ENCODE data around the gene TRPV4.
"Not testable (repeated sequence)": the region's sequence is repeated elsewhere in the genome, so short reads cannot be mapped to it uniquely, and the experiment has no call there.

TRPV4 gene

DNA sequence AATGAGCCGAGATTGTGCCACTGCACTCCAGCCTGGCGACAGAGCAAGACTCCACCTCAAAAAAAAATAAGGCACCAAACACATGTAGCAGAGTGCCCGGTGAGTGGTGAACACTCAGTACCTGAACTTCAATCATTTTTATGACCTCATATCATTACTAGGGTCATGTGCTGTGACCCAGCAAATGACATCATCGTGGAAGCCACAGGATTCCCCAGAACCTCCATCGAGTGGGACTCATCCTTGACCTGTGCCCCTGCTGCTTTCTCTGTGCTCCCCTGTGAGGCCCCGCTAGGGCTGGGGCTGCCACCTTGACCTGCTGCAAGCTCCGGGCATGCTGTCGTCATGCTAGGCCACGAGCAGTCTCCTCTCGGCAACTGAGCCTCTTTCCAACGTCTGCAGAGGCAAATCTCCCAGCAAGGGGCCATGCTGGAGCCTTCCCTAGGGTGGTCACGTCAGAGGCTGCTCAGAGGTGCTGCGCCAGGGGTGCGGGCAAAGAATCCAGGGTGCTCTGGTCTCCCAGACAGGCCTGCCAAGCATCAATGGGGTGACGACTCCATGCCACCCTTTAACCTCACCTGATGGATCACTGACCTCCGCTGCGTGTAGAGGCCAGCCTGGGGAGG, 28.6 kb upstream of the TRPV4 start:
- DNase-seq (ENCODE audit: low read depth in 2 of 2, low spot score in 1 of 2) = no peak

DNA sequence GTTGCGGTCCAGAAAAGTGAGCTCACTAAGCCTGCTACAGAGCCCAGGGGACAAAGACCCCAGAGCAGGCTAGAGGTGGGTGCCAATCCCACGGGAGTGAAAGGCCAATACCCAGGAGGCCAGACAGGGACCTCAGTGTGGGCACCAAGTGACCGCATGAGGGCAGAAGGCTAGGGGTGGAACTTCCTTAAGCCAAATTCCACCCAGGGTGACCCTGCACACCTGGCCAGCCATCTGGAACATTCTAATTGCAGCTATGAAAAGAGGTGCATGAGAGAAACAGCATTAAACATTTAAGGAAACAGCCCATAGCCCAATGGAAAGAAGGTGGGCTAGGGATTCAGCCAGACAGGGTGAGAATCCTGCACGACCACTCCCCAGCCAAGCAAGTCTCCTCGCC, 27.8 kb upstream of the TRPV4 start:
- no peak for DNase-seq (ENCODE audit: low read depth in 2 of 2, low spot score in 1 of 2)

DNA sequence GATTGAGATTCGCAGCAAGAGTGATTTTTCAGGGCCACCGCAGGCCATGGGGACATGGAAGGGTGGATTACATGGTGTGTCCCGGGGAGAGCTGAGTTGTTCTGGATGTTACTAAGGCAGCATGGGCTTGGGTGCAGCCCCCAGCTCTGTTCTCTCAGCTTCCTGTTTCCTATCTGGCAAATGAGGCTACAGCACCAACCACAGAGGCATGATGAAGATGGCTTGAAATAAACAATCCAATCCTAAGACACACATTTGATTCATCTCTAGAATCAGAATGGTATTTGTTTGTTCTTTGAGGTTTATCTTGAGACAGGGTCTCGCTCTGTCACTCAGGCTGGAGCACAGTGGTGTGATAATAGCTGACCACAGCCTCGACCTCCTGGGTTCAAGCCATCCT, 25.6 kb upstream of the TRPV4 start:
- DNase-seq (ENCODE audit: low read depth in 2 of 2, low spot score in 1 of 2) = no peak

DNA sequence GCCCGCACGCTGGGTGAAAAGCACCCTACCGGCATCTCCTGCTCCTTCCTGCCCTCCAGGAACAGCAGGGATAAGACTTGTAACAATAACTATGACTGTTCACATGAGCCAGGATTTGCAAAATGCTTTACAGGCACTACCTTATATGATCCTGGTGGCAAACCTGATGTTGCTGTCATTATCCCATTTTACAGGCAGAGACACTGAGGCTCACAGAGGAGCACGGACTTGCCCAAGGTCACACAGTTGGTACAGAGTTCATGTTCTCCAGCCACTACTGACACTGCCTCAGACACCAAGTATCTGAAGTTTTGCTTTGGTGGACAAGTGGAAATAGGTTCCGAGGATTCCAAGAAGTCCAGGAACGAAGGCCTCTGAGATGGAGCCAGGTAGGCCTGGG, 24.5 kb upstream of the TRPV4 start:
- DNase-seq (ENCODE audit: low read depth in 2 of 2, low spot score in 1 of 2) = no peak

DNA sequence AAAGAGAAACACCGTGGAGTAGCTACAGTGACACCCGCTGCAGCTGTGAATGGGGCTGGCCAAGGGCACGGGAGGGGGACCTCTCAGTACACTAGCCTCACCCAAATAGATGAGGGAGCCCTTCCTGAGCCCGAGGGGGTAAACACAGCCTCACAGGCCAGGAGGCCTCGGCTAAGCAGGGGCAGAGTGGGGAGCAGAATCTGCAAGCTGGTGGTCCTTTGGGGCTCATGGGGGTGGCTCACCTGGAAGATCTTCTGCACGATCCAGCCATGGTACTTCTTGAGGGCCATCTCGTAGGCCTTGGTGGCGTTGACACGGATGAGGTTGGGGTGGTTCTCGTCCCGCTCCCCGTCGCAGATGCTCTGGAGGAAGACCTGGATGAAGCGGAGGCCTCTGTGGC, 22.2 kb upstream of the TRPV4 start:
- DNase-seq (ENCODE audit: low read depth in 2 of 2, low spot score in 1 of 2) = no peak

DNA sequence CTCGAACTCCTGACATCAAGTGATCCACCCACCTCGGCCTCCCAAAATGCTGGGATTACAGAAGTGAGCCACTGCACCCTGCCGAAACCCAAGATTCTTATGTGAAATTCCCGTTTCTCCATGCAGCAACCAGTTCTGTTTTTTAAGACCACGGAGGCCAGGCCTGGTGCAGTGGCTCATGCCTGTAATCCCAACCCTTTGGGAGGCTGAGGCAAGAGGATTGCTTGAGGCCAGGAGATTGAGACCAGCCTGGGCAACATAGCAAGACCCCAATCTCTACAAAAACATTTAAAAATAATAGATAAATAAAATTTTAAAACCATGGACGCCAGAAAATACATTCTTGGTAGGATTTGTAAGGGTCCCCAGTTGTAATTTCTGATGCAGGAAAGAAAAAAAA, 17.3 kb upstream of the TRPV4 start:
- DNase-seq (ENCODE audit: low read depth in 2 of 2, low spot score in 1 of 2) = not testable (repeated sequence)

DNA sequence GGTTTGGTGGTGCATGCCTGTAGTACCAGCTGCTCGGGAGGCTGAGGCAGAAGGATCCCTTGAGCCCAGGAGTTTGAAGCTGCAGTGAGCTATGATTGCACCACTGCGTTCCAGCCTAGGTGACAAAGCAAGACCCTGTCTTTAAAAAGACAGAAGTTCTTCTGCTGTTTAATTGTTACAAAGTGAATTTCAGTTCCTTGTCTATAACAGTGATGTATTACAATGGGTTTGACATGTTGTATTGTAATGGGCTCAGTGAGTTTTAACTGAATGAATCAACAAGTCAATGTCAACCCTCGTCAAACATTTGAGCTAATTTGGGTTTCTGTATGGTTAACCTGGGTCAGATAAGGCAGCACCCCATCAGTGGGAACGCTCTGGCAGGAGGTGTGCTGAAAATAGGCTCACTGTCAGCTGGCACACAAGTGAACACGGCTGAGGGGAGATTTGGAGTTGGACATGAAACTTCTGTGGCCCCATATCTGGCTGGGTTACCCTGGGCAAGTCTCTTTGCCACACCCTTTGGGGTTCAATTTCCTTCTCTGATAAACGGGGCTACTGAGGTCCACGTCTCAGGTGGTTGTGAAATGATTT, 14.0 kb upstream of the TRPV4 start:
- no peak for DNase-seq (ENCODE audit: low read depth in 2 of 2, low spot score in 1 of 2)

GRCh38 chr12:109845824-109846205, 12.6 kb upstream of the TRPV4 start:
- DNase-seq (ENCODE audit: low read depth in 2 of 2, low spot score in 1 of 2) = no peak

DNA sequence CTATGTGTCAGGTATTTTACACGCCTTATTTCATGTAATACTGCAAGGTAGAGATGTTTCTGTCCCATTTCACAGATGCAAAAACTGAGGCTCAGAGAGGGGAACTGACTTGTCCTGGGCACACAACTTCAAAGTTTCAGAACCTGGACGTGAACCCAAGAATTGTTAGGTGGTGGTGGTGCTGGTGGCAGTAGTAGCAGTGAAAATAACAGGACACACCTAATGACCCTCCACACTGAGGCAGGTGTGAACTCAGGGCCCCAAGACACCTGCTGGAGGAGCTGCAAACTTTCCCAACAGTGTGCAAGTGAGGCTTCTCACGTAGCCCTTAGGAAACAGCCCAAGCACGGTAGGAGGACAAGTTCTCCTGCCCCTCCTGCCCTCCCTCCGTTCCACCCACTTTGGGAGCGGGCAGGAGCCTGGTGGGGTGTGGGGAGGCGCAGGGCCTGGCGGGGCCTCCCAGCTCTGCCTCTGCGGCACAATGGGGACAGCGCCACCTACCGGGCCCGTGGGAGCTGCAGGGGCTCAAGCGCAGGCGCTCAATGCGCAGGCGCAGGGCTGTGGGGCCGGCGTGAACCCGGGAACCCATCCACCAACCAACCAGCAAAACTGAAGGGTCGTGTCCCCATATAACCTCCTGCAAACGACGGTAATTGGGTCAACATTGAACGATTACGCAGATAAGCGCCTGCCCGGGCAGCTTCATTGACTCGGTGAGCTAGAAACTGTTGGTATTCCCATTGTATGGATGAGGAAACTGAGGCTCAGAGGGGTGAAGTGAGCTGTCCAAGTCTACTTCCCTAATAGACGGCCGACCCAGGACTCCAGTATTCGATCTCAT, 12.0 kb upstream of the TRPV4 start:
- peak; percentile 74 to 81 for DNase-seq (ENCODE audit: low read depth in 2 of 2, low spot score in 1 of 2)

DNA sequence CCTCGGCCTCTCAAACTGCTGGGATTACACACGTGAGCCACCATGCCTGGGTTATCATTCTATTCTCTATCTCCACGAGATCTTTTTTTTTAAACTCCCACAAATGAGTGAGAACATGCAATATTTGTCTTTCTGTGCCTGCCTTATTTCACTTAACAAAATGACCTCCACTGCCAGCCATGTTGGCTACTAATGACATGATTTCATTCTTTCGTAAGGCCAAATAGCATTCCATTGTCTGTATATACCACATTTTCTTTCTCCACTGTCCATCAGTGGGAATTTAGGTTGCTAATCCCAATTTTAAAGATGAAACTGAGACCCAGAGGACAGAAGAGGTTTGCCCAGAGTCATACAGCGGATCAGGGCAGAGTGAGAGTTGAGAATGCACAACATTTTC, 10.9 kb upstream of the TRPV4 start:
- DNase-seq (ENCODE audit: low read depth in 2 of 2, low spot score in 1 of 2) = no peak

- no peak for DNase-seq (ENCODE audit: low read depth in 2 of 2, low spot score in 1 of 2)
These were observed 8.8 kb upstream of the TRPV4 start for GRCh38 chr12:109842021-109842420.

- no peak for DNase-seq (ENCODE audit: low read depth in 2 of 2, low spot score in 1 of 2)
These were observed 8.2 kb upstream of the TRPV4 start for GRCh38 chr12:109841356-109841755.

- DNase-seq (ENCODE audit: low read depth in 2 of 2, low spot score in 1 of 2) = no peak
These were observed 7.3 kb upstream of the TRPV4 start for GRCh38 chr12:109840305-109841074.

- no peak for DNase-seq (ENCODE audit: low read depth in 2 of 2, low spot score in 1 of 2)
These were observed 6.2 kb upstream of the TRPV4 start for GRCh38 chr12:109839444-109839843.

DNA sequence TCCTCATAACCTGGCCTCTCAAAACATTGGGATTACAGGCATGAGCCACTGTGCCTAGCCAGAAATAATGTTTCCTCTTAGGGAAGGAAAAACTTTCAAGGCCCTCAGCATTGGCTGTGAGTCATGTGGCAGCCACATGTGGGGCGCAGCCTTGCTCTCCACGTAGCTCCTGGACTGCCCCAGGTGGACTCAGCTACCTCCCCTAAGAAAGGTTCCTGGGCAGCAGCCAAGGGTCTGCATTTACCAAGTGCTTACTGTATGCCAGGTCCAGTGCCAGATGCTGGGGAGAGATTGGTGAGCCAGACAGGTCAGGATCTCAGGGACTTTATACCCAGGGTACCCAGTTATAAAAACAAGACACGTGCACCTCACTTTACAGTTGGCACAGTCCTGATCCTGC, 3.7 kb upstream of the TRPV4 start:
- no peak for DNase-seq (ENCODE audit: low read depth in 2 of 2, low spot score in 1 of 2)

DNA sequence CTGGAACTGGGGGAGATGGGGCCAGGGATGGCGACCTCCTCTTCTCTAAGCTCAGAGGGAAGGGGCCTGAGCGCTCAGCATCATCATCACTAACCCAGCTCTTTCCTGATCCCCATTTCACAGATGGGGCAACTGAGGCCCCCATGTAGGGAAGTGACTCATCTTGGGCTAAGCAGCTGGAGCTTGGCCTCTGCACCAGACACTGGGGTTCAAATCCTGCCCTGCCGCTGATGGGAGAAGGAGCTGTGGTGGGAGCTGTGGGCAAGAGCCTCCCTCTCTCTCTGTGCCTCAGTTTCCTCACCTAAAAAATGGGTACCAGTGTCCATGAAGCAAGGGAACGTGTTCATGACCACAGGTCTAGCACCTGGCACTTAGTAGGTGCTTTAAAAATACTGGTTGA, 2.6 kb upstream of the TRPV4 start:
- DNase-seq (ENCODE audit: low read depth in 2 of 2, low spot score in 1 of 2) = no peak

DNA sequence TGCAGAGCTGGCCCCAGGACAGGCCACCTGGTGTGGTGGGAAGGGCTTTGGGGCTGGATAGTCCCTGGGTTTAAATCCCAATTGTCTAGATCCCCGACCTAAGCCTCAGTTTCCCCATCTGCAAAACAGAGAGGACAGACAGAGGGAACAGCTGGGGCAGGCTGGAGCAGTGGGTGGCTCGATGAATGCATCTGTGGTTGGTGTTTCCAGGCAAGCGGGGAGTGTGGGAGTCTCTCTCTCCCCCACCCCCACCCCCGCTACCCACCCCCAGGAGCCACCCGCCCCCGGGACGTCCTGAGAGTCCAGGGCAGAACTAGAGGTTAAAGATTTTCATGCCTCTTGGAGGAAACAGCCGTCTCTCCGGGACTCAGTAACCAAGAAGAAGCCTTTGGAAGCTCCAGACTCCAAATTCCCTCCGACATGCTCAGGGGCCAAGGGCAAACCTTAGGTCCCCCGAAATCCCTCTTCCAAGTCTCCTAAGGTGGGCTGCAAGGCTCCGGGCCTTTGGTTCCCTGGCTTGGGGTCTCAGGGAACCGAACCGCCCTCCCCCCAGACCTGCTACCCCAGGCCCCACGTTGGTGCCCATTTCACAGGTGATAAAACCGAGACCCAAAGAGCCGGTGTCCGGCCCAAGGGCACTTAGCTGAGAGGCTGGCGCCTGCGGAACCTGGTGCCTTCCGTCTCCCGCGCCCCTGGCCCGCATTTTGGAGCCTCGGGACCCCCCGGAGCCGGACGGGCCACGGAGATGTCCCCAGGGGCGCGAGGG, 474 bp downstream of the TRPV4 start:
- DNase-seq (ENCODE audit: low read depth in 2 of 2, low spot score in 1 of 2) = no peak

- DNase-seq (ENCODE audit: low read depth in 2 of 2, low spot score in 1 of 2) = no peak
These were observed 1.3 kb downstream of the TRPV4 start for GRCh38 chr12:109831929-109832328.

- no peak for DNase-seq (ENCODE audit: low read depth in 2 of 2, low spot score in 1 of 2)
These were observed 1.8 kb downstream of the TRPV4 start for GRCh38 chr12:109831365-109831764.

- no peak for DNase-seq (ENCODE audit: low read depth in 2 of 2, low spot score in 1 of 2)
These were observed 2.5 kb downstream of the TRPV4 start for GRCh38 chr12:109830718-109831117.

DNA sequence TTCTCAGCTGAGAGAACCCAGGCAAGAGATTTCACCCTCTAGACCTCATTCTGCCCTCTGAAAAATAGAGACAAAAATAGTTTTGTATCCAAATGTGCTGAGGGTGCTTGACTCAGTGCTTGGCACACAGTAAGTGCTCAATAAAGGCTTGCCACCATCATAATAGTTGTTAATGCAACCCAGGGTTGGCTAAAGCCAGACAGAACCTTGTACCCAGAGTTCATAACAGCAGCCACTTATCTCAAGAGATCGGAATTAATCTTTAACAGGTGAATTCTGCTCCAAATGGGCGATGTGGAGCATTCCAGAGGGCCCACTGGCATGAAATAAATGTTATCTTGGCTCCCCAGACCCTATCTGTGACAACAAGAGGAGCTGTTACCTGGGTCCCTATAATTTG, 2.9 kb downstream of the TRPV4 start:
- no peak for DNase-seq (ENCODE audit: low read depth in 2 of 2, low spot score in 1 of 2)

Data from stimulated activated CD8-positive, alpha-beta memory T cell treated with anti-CD3 and anti-CD28 coated beads, Interleukin-4, amount 100 ng/mL, for 1 hour (primary cell).